Endothelial cell (in vitro differentiated cells): ENCODE measurements around the gene HAUS8. TPM values are rescaled to one million over a fixed set of nuclear protein-coding genes. Genes with fewer than 3 reads are reported as not detected.

Experiments used
- DNase-seq: peaks from one replicate; pipeline ENCODE4 v3.0.0; 2021; ENCODE audit warnings: low spot score
- H3K27ac Mint-ChIP-seq: one replicate; pipeline ENCODE4 v1.8.0; 2021; ENCODE audit warnings: mixed read lengths, inconsistent platforms; ENCODE audit not compliant: unreplicated experiment
- H3K27me3 Mint-ChIP-seq: one replicate; pipeline ENCODE4 v1.8.0; 2021; ENCODE audit warnings: mild to moderate bottlenecking, moderate library complexity, mixed read lengths, inconsistent platforms; ENCODE audit not compliant: unreplicated experiment
- H3K36me3 Mint-ChIP-seq: one replicate; pipeline ENCODE4 v1.8.0; 2021; ENCODE audit warnings: mild to moderate bottlenecking, low read depth, mixed read lengths, inconsistent platforms; ENCODE audit not compliant: unreplicated experiment
- H3K4me1 Mint-ChIP-seq: one replicate; pipeline ENCODE4 v1.8.0; 2021; ENCODE audit warnings: mild to moderate bottlenecking, mixed read lengths, inconsistent platforms; ENCODE audit not compliant: unreplicated experiment
- H3K4me3 Mint-ChIP-seq: one replicate; pipeline ENCODE4 v1.8.0; 2021; ENCODE audit warnings: mild to moderate bottlenecking, mixed read lengths, inconsistent platforms; ENCODE audit not compliant: unreplicated experiment
- H3K9me3 Mint-ChIP-seq: one replicate; pipeline ENCODE4 v1.8.0; 2021; ENCODE audit warnings: mixed read lengths, inconsistent platforms; ENCODE audit not compliant: unreplicated experiment
- total RNA-seq: library from RNA; stranded (reverse); fragmentation: NEBNext Ultra II Directional; extraction: Animal tissue kit (Norgen Biotek cat#: 25700); gene quantifications from one replicate; pipeline ENCODE4 v1.2.1, GENCODE V29; 2021; ENCODE audit not compliant: unreplicated experiment
- TF ChIP-seq, protein P1 (sequence below): fragments of 200-600 bp; sonication (generic); IDR thresholded peaks from one replicate; pipeline ENCODE4 v1.5.0; 2021; ENCODE audit warnings: antibody characterized with exemption; ENCODE audit not compliant: unreplicated experiment

Gene HAUS8
- total RNA-seq, 1 donor from 2014 or later: 6.9 TPM

DNA sequence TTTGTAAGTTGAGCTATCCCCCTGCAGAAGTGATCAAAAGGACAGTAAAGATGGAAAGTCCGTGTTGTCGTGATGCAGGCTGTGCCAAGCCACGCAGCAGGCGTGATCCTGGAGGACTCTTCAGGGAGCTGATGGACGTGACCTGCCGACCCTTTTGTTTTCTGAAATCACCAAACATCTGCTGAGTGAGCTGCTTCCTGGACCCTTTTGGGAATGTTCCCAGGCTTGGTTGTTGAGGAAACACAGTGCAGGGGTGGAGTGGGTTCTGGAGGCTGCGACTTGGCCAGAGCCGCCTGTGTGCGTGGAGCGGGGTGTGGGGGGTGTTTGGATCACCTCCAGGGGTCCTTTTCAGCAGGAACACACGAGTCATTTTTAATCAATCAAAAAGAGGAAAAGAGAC is 33.3 kb downstream of the HAUS8 start:
- H3K27ac Mint-ChIP-seq: peak overlapping the region; percentile 57
- peaks cover 4% of the 10 kb centered on the region for H3K27me3 Mint-ChIP-seq
- peaks cover 7% of the 10 kb centered on the region for H3K4me1 Mint-ChIP-seq
- no peaks in the 10 kb centered on the region for H3K36me3 Mint-ChIP-seq
- TF ChIP-seq, protein P1, sequence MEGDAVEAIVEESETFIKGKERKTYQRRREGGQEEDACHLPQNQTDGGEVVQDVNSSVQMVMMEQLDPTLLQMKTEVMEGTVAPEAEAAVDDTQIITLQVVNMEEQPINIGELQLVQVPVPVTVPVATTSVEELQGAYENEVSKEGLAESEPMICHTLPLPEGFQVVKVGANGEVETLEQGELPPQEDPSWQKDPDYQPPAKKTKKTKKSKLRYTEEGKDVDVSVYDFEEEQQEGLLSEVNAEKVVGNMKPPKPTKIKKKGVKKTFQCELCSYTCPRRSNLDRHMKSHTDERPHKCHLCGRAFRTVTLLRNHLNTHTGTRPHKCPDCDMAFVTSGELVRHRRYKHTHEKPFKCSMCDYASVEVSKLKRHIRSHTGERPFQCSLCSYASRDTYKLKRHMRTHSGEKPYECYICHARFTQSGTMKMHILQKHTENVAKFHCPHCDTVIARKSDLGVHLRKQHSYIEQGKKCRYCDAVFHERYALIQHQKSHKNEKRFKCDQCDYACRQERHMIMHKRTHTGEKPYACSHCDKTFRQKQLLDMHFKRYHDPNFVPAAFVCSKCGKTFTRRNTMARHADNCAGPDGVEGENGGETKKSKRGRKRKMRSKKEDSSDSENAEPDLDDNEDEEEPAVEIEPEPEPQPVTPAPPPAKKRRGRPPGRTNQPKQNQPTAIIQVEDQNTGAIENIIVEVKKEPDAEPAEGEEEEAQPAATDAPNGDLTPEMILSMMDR: no peak
- no peak overlapping the region for H3K4me3 Mint-ChIP-seq
- no peaks in the 10 kb centered on the region for H3K9me3 Mint-ChIP-seq
- no peak for DNase-seq

DNA sequence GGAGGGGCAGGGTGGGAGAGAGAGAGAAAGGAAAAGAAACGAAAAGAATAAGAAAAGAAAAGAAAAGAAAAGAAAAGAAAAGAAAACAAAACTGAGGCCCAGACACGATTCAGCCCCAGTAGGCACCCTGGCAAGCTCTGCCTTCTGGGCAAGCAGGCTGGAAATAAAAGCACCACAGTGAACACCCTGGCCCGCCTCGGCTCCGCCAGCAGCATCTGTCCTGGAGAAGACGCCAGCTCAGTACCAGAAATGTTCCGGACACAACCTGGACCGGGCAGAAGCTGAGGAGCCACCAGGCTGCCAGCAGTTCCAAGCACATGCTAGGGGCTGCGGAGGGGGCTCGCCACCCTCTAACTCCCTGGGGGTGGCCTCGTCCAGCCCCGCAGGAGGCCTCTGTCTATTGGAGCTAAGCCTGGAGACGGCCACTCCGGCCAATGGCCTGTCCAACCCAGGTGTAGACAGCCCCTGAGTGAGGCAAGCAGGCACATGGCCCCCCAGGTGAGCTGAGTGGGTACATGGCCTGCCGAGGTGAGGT is 37.2 kb downstream of the HAUS8 start:
- H3K4me3 Mint-ChIP-seq: no peak overlapping the region
- DNase-seq: no peak
- H3K36me3 Mint-ChIP-seq: no peaks in the 10 kb centered on the region
- H3K9me3 Mint-ChIP-seq: no peaks in the 10 kb centered on the region
- peaks cover 7% of the 10 kb centered on the region for H3K4me1 Mint-ChIP-seq
- no peak overlapping the region for H3K27ac Mint-ChIP-seq
- H3K27me3 Mint-ChIP-seq: peaks cover 4% of the 10 kb centered on the region
- TF ChIP-seq, protein P1: no peak

DNA sequence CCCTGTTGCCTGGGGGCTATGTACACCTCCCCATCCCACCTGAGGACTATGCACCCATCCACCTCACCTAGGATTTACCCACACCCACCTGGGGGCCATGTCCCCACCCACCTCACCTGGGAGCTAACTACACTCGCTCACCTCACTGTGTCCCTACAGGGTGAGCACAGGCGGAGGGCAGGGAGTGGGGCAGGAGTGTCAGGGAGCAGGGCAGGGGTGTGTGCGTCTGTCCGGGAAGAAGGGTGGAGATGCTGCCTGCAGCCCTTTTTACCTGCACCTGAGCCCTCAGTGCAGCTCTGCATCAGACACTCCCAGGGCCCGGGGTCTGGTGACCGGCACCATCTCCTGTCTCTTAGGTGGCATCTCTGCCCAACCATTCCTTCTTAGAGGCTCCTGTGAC is 38.1 kb downstream of the HAUS8 start:
- Mint-ChIP-seq H3K27me3 (peaks cover 4% of the 10 kb centered on the region), H3K4me3 (no peak overlapping the region), H3K27ac (no peak overlapping the region), H3K4me1 (peaks cover 6% of the 10 kb centered on the region), H3K9me3 (no peaks in the 10 kb centered on the region), H3K36me3 (no peaks in the 10 kb centered on the region)
- no peak for DNase-seq
- TF ChIP-seq, protein P1: no peak

DNA sequence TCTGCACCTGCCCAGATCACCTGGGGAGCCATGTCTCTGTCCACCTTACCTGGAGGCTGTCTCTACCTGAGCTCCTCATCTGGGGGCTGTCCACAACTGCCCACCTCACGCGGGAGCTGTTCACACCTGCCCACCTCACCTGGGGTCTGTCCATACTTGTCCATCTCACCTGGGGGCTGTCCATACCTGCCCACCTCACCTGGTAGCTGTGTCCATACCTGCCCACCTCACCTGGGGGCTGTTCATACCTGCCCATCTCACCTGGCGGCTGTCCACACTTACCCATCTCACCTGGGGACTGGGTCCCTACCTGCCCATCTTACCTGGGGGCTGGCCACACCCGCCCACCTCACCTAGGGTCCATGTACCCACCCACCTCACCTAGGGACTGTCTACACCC is 38.6 kb downstream of the HAUS8 start:
- Mint-ChIP-seq H3K4me1 (peaks cover under 1% of the 10 kb centered on the region), H3K4me3 (no peak overlapping the region), H3K36me3 (no peaks in the 10 kb centered on the region), H3K9me3 (no peaks in the 10 kb centered on the region), H3K27me3 (no peaks in the 10 kb centered on the region), H3K27ac (no peak overlapping the region)
- TF ChIP-seq, protein P1: no peak
- no peak for DNase-seq

DNA sequence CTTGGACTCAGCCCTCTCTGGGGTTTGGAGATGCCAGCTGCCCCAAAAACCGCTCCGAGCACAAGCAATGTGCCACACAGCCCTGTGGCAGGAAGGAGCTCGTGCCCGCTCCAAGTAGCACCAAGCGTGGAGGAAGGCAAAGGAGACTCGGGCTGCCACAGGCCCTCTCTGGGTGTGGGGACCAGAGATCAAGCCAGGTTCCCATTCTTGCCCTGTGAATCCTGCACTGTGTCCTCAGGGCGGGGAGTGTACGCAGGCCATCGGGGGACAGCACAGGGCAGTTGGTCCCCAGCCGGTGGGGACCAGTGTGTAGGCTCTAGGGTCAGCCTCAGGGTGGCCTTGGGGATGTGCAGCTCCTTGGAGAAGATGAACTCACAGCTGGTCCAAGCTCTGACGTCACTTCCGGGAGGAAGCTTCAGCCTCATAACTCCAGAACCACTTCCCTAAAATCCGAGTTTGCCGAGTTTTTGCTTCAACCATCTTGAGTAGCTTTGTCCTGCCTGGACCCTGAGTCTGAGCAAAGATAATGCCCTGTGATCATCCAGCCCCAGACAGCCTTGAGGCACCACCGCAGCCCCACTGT is 39.3 kb downstream of the HAUS8 start:
- TF ChIP-seq, protein P1: no peak
- Mint-ChIP-seq H3K27me3 (no peaks in the 10 kb centered on the region), H3K36me3 (no peaks in the 10 kb centered on the region), H3K4me1 (no peaks in the 10 kb centered on the region), H3K9me3 (no peaks in the 10 kb centered on the region), H3K27ac (no peak overlapping the region), H3K4me3 (no peak overlapping the region)
- no peak for DNase-seq
